H1 (cell line): ENCODE measurements around the gene MB. TPM values are rescaled to one million over a fixed set of nuclear protein-coding genes. Genes with fewer than 3 reads are reported as not detected.

Experiments
- CTCF ChIA-PET: fragments of 300-600 bp; sonication (Branson Sonifier 250); formaldehyde crosslinking; loops from one replicate; lab custom pipeline; 2021; ENCODE audit not compliant: partially characterized antibody; lab: Charles Lee
- POLR2A ChIA-PET: fragments of 300-600 bp; sonication (Branson Sonifier 250); formaldehyde crosslinking; loops from one replicate; lab custom pipeline; 2021; ENCODE audit warnings: inconsistent platforms; ENCODE audit not compliant: partially characterized antibody; lab: Charles Lee
- DNase-seq, 2 experiments: peaks; one replicate each; pipeline versions ENCODE4 v3.0.0 to v3.0.0-alpha.2; 2010 to 2022; ENCODE audit warnings: low spot score in 2 of 2, low read depth in 1 of 2, mixed read lengths in 1 of 2
- FAIRE-seq: peaks from 2 replicates; lab custom pipeline; 2011; peaks lifted over from hg19 to GRCh38; lab: Jason Lieb, UNC
- H2AFZ ChIP-seq: 2 replicates; pipeline ENCODE4 v1.8.1; 2012; ENCODE audit warnings: low read length, inconsistent platforms
- H2AK5ac ChIP-seq: 2 replicates; pipeline ENCODE4 v1.6.1; 2013; ENCODE audit warnings: low read depth, low read length
- H2BK120ac ChIP-seq: replicated peaks from 2 replicates; pipeline ENCODE3; 2013; ENCODE audit warnings: low read depth, low read length, inconsistent platforms
- H2BK12ac ChIP-seq: 2 replicates; pipeline ENCODE4 v1.6.1; 2013; ENCODE audit warnings: low read depth, low read length
- H2BK15ac ChIP-seq: 2 replicates; pipeline ENCODE4 v1.6.1; 2013; ENCODE audit warnings: low read length
- H2BK20ac ChIP-seq: 2 replicates; pipeline ENCODE4 v1.6.1; 2013; ENCODE audit warnings: low read length
- H2BK5ac ChIP-seq: 2 replicates; pipeline ENCODE4 v1.6.1; 2013; ENCODE audit warnings: low read depth, low read length
- H3K14ac ChIP-seq: 2 replicates; pipeline ENCODE4 v1.6.1; 2013; ENCODE audit warnings: inconsistent platforms; ENCODE audit not compliant: insufficient read length
- H3K18ac ChIP-seq: 2 replicates; pipeline ENCODE4 v1.6.1; 2013; ENCODE audit warnings: low read length; ENCODE audit errors: extremely low read depth
- H3K23ac ChIP-seq: 2 replicates; pipeline ENCODE4 v1.6.1; 2013; ENCODE audit warnings: inconsistent platforms; ENCODE audit not compliant: insufficient read length
- H3K23me2 ChIP-seq: 2 replicates; pipeline ENCODE4 v1.6.1; 2013; ENCODE audit warnings: low read depth, low read length
- H3K27ac ChIP-seq: 2 replicates; pipeline ENCODE4 v1.6.1; 2011; ENCODE audit warnings: low read depth, low read length, inconsistent platforms
- H3K27me3 ChIP-seq, 4 experiments: replicated peaks in 1 of 4; 1 replicate in 1 of 4; 2 replicates in 3 of 4; pipeline versions ENCODE4 v1.6.1 to v1.8.1; 2011 to 2013; ENCODE audit warnings: low read length in 3 of 4, mild to moderate bottlenecking in 3 of 4, inconsistent platforms in 2 of 4, mixed read lengths in 2 of 4, moderate library complexity in 1 of 4; ENCODE audit not compliant: control insufficient read depth in 3 of 4, insufficient read depth in 3 of 4; ENCODE audit errors: extremely low read depth in 1 of 4
- H3K36me3 ChIP-seq, 4 experiments: 2 replicates each; pipeline versions ENCODE4 v1.6.1 to v1.8.1; 2011 to 2013; ENCODE audit warnings: mild to moderate bottlenecking in 4 of 4, low read length in 3 of 4, moderate library complexity in 2 of 4, control low read depth in 1 of 4, inconsistent platforms in 1 of 4; ENCODE audit not compliant: insufficient read depth in 4 of 4, control insufficient read depth in 2 of 4
- H3K4ac ChIP-seq: replicated peaks from 2 replicates; pipeline ENCODE3; 2013; ENCODE audit warnings: low read length, low read depth, mixed read lengths, inconsistent platforms; ENCODE audit not compliant: insufficient read length
- H3K4me1 ChIP-seq, 4 experiments: replicated peaks in 1 of 4; 1 replicate in 1 of 4; 2 replicates in 3 of 4; pipeline versions ENCODE4 v1.6.1 to v1.8.1; 2011 to 2013; ENCODE audit warnings: low read length in 3 of 4, inconsistent platforms in 2 of 4, mixed read lengths in 1 of 4; ENCODE audit not compliant: insufficient read depth in 4 of 4, control insufficient read depth in 3 of 4
- H3K4me2 ChIP-seq, 2 experiments: 2 replicates each; pipeline versions ENCODE4 v1.6.1 to v1.8.1; 2011 to 2013; ENCODE audit warnings: low read depth in 2 of 2, low read length in 2 of 2, control low read depth in 1 of 2, inconsistent platforms in 1 of 2, mild to moderate bottlenecking in 1 of 2; ENCODE audit not compliant: insufficient read depth in 1 of 2
- H3K4me3 ChIP-seq, 4 experiments: fragments of 200-600, 300-600 bp in 1 of 4; sonication (generic), shearing (Covaris generic), sonication (Bioruptor Twin) in 1 of 4; 2 replicates each; pipeline versions ENCODE4 v1.5.1 to v1.8.1; 2011 to 2016; ENCODE audit warnings: low read length in 4 of 4, low read depth in 3 of 4, control low read depth in 2 of 4, inconsistent platforms in 2 of 4, mild to moderate bottlenecking in 2 of 4, mixed read lengths in 1 of 4, moderate library complexity in 1 of 4; ENCODE audit not compliant: insufficient read depth in 2 of 4; ENCODE audit errors: extremely low read depth in 1 of 4
- H3K56ac ChIP-seq: replicated peaks from 2 replicates; pipeline ENCODE3; 2013; ENCODE audit warnings: low read depth, mild to moderate bottlenecking, mixed read lengths, low read length, inconsistent platforms; ENCODE audit not compliant: insufficient read length
- H3K79me1 ChIP-seq: 2 replicates; pipeline ENCODE4 v1.6.1; 2013; ENCODE audit warnings: low read depth, low read length, control low read depth
- H3K79me2 ChIP-seq, 2 experiments: 2 replicates each; pipeline versions ENCODE4 v1.6.1 to v1.8.1; 2012 to 2013; ENCODE audit warnings: low read length in 2 of 2, mild to moderate bottlenecking in 2 of 2, inconsistent platforms in 1 of 2; ENCODE audit not compliant: insufficient read depth in 2 of 2, control insufficient read depth in 1 of 2
- H3K9ac ChIP-seq, 4 experiments: replicated peaks in 1 of 4; 1 replicate in 1 of 4; 2 replicates in 3 of 4; pipeline versions ENCODE4 v1.6.1 to v1.8.1; 2011 to 2013; ENCODE audit warnings: low read depth in 3 of 4, low read length in 3 of 4, control low read depth in 2 of 4, mild to moderate bottlenecking in 2 of 4, moderate library complexity in 2 of 4, inconsistent platforms in 1 of 4; ENCODE audit errors: extremely low read depth in 1 of 4
- H3K9me3 ChIP-seq, 2 experiments: 2 replicates each; pipeline versions ENCODE4 v1.6.1 to v1.8.1; 2012 to 2013; ENCODE audit warnings: mild to moderate bottlenecking in 2 of 2, moderate library complexity in 2 of 2, control low read depth in 1 of 2, inconsistent platforms in 1 of 2, low read depth in 1 of 2, low read length in 1 of 2, mixed read lengths in 1 of 2; ENCODE audit not compliant: insufficient read depth in 2 of 2
- H4K20me1 ChIP-seq, 2 experiments: replicated peaks in 1 of 2; 2 replicates each; pipeline versions ENCODE3 to v1.8.1; 2011 to 2013; ENCODE audit warnings: inconsistent platforms in 2 of 2, low read length in 2 of 2, mild to moderate bottlenecking in 1 of 2; ENCODE audit not compliant: insufficient read depth in 2 of 2, control insufficient read depth in 1 of 2
- H4K5ac ChIP-seq: 2 replicates; pipeline ENCODE4 v1.6.1; 2013; ENCODE audit warnings: low read length, low read depth, mixed read lengths, inconsistent platforms; ENCODE audit not compliant: insufficient read length
- H4K8ac ChIP-seq: 2 replicates; pipeline ENCODE4 v1.8.0; 2013; ENCODE audit warnings: mild to moderate bottlenecking, moderate library complexity, low read length, inconsistent platforms; ENCODE audit not compliant: insufficient read depth; ENCODE audit errors: extremely low read depth
- H4K91ac ChIP-seq: replicated peaks from 2 replicates; pipeline ENCODE3; 2013; ENCODE audit warnings: low read length, mixed read lengths, inconsistent platforms; ENCODE audit not compliant: insufficient read length
- BRCA1 ChIP-seq: IDR thresholded peaks from 2 replicates; pipeline ENCODE4 v1.6.1; 2012; ENCODE audit warnings: low read depth, low read length, improper control_type of control experiment
- GABPA ChIP-seq: IDR thresholded peaks from 2 replicates; pipeline ENCODE4 v1.6.1; 2011; ENCODE audit warnings: mild to moderate bottlenecking, low read length, moderate library complexity, borderline replicate concordance; ENCODE audit not compliant: insufficient read depth
- GTF2F1 ChIP-seq: IDR thresholded peaks from 2 replicates; pipeline ENCODE4 v1.6.1; 2012; ENCODE audit warnings: low read depth, low read length, improper control_type of control experiment, borderline replicate concordance
- HDAC2 ChIP-seq, 2 experiments: fragments of 300-600 bp in 1 of 2; sonication (generic) in 1 of 2; IDR thresholded peaks; 2 replicates each; pipeline ENCODE4 v1.6.1; 2011 to 2012; ENCODE audit warnings: low read depth in 2 of 2, low read length in 2 of 2, mild to moderate bottlenecking in 2 of 2, moderate library complexity in 2 of 2, borderline replicate concordance in 1 of 2, inconsistent platforms in 1 of 2
- JUND ChIP-seq: IDR thresholded peaks from 2 replicates; pipeline ENCODE4 v1.6.1; 2011; ENCODE audit warnings: mild to moderate bottlenecking, improper control_type of control experiment, low read length
- KDM4A ChIP-seq: IDR thresholded peaks from one replicate; pipeline ENCODE4 v1.7.1; 2012; ENCODE audit warnings: low read depth, mild to moderate bottlenecking, moderate library complexity, low read length, inconsistent platforms; ENCODE audit not compliant: severe bottlenecking
- MAFK ChIP-seq: IDR thresholded peaks from 2 replicates; pipeline ENCODE4 v1.6.1; 2012; ENCODE audit warnings: low read depth, mild to moderate bottlenecking, improper control_type of control experiment, low read length
- RFX5 ChIP-seq: IDR thresholded peaks from 2 replicates; pipeline ENCODE4 v1.6.1; 2011; ENCODE audit warnings: low read depth, low read length, improper control_type of control experiment, borderline replicate concordance
- RXRA ChIP-seq: IDR thresholded peaks from 2 replicates; pipeline ENCODE4 v1.6.1; 2011; ENCODE audit warnings: low read depth, mild to moderate bottlenecking, low read length, moderate library complexity; ENCODE audit not compliant: insufficient read depth
- SIRT6 ChIP-seq: IDR thresholded peaks from one replicate; pipeline ENCODE4 v1.7.1; 2012; ENCODE audit warnings: low read length, inconsistent platforms
- SP4 ChIP-seq: IDR thresholded peaks from 2 replicates; pipeline ENCODE4 v1.6.1; 2012; ENCODE audit warnings: low read length, inconsistent platforms
- TAF1 ChIP-seq: IDR thresholded peaks from 2 replicates; pipeline ENCODE4 v1.6.1; 2011; ENCODE audit warnings: mild to moderate bottlenecking, low read depth, low read length
- TAF7 ChIP-seq: optimal IDR thresholded peaks from 2 replicates; pipeline ENCODE3; 2011; ENCODE audit warnings: low read depth, mild to moderate bottlenecking, inconsistent platforms, low read length, moderate library complexity, borderline replicate concordance
- TEAD4 ChIP-seq: IDR thresholded peaks from 2 replicates; pipeline ENCODE4 v1.6.1; 2012; ENCODE audit warnings: low read depth, low read length, inconsistent platforms, mixed read lengths
- WGBS, 2 experiments: shearing (Covaris generic) in 1 of 2; methylation state at CpG; one replicate each; pipeline versions ENCODE4 v1.1.6 to v1.1.7; 2013 to 2015; ENCODE audit warnings: low lambda C conversion rate in 2 of 2, mixed read lengths in 2 of 2, inconsistent platforms in 1 of 2, low coverage in 1 of 2, missing lambda C conversion rate in 1 of 2; ENCODE audit not compliant: insufficient replicate concordance in 2 of 2, insufficient coverage in 1 of 2, insufficient read length in 1 of 2; ENCODE audit errors: extremely low coverage in 1 of 2, missing lambda C conversion rate in 1 of 2; 5-methylcytosine and 5-hydroxymethylcytosine counted together
- polyA plus RNA-seq, 7 experiments: library from polyadenylated mRNA; depleted of rRNA in 3 of 7; stranded (reverse) in 5 of 7; unstranded in 2 of 7; fragments of >200 nt in 5 of 7; fragments of 200-250 nt in 2 of 7; gene quantifications; 1 replicate in 5 of 7; 2 replicates in 1 of 7; 4 replicates in 1 of 7; pipeline versions ENCODE4 v1.2.1 to v1.2.3, GENCODE V29; 2011 to 2013; ENCODE audit warnings: missing spikeins in 2 of 7, mixed read lengths in 2 of 7
- total RNA-seq: library from RNA; stranded (reverse); fragmentation: NEBNext Ultra II Directional; extraction: Animal tissue kit (Norgen Biotek cat#: 25700); gene quantifications from 2 replicates; pipeline ENCODE4 v1.2.1, GENCODE V29; 2021

The MB gene
- total and polyA plus RNA-seq, 2 of the 8 experiments (the other 6 are each of a cell fraction or from before 2014, with no cell fraction given): 1.5 TPM; not detected in 1

DNA sequence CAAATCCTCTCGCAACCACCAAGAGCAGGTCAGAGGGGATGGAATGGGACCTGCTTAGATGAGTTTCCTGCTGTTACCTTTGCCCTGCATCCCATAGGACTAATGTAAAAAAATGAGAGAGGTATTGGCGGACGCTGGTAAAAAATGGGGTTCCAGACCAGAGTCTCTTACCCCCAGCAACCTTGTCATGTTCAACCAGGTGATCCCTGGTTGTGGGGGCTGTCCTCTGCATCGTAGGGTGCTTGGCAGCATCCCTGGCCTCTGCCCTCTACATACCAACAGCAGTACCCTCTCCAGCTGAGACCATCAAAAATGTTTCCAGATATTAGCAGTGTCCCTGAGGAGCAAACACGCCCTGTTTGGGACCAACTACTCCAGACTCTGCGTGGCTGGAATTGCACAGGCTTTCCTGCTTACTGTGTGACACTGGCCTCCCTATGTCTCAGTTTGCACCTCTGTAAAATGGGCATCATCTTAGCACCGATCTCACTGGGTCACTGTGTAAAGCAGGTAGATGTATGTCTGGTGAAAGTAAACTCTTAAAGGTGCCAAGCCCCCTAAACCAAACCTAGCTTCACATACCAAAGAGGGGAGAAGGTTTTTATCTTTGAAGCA lies 32.6 kb upstream of the MB start:
- Histone ChIP-seq H2AFZ (no peak overlapping the region), H3K4me3 (no peak overlapping the region), H2BK15ac (no peak overlapping the region), H3K4me1 (peaks cover 0 to 7% (median 5%) of the 10 kb centered on the region in 4 experiments; a peak in 5 of 7 replicates), H3K79me1 (no peaks in the 10 kb centered on the region), H4K5ac (no peak overlapping the region), H3K79me2 (no peaks in the 10 kb centered on the region), H3K4ac (no peak overlapping the region), H4K8ac (no peak overlapping the region), H3K9me3 (no peaks in the 10 kb centered on the region), H2BK20ac (no peak overlapping the region), H3K27me3 (no peaks in the 10 kb centered on the region), H3K27ac (no peak overlapping the region), H2BK5ac (no peak overlapping the region), H3K4me2 (no peak overlapping the region), H3K56ac (no peak overlapping the region), H4K91ac (peak overlapping the region; percentile 34), H3K23ac (no peak overlapping the region), H4K20me1 (no peaks in the 10 kb centered on the region), H3K14ac (no peak overlapping the region), H3K23me2 (no peaks in the 10 kb centered on the region), H3K36me3 (no peaks in the 10 kb centered on the region), H2BK12ac (no peak overlapping the region), H3K9ac (no peak overlapping the region), H2BK120ac (no peak overlapping the region), H3K18ac (no peak overlapping the region), H2AK5ac (no peak overlapping the region)
- no peak for DNase-seq
- FAIRE-seq: no peak
- 93% methylated on average over 7 of the region's 7 CpGs; no CpG with 5 or more reads in 1 of the 2 experiments for WGBS, 2 experiments
- ChIA-PET POLR2A (interaction anchor here (0.7 to 2.2 kb wide), 2 partner anchors 9 to 10 kb away, joined by 4 to 6 read pairs; no protein-coding TSS in a partner anchor), CTCF (interaction anchor here (1.0 to 1.8 kb wide), 3 partner anchors 13 to 28 kb away, joined by 3 to 6 read pairs (median 3); no protein-coding TSS in a partner anchor)
- no peak for TF ChIP-seq GABPA
- no peak for TF ChIP-seq KDM4A
- TF ChIP-seq MAFK: no peak
- TF ChIP-seq JUND: no peak
- no peak for TF ChIP-seq TAF7
- no peak for TF ChIP-seq RXRA
- no peak for TF ChIP-seq BRCA1
- TF ChIP-seq SP4: no peak
- TF ChIP-seq SIRT6: no peak
- TF ChIP-seq RFX5: no peak
- no peak for TF ChIP-seq GTF2F1
- TF ChIP-seq TAF1: no peak
- no peak for TF ChIP-seq TEAD4
- TF ChIP-seq HDAC2 (IDR thresholded peaks at IDR 0.05; ENCODE audit: borderline replicate concordance in 1 of 2, low read depth in 2 of 2, low read length in 2 of 2): no peak
